ACHN (cell line): ENCODE results near the gene C10orf71.

Experiments
- DNase-seq: peaks from one replicate; pipeline ENCODE4 v3.0.0-alpha.2; 2015
- in situ Hi-C: cut with HindIII; loops from 2 replicates; pipeline ENCODE4 v1.10.0; 2017; ENCODE audit warnings: low sequenced_read_pairs, low pct_ligation_motif_present, low pct_unique_long_range_greater_than_20kb

Gene C10orf71

GRCh38 chr10:49298983-49299815, at the start of gene C10orf71:
Gene C10orf71, plus strand, starts transcription at chr10:49299170. Its CDS starts 23,376 bp downstream, at chr10:49322546.
- no peak for DNase-seq

GRCh38 chr10:49252313-49253034, 46.5 kb upstream of the C10orf71 start:
- in situ Hi-C loops, result no loop called here

More at GRCh38 chr10:49298983-49299815, at the start of gene C10orf71:
- in situ Hi-C loops, result no loop called here

GRCh38 chr10:49253340-49253906, 45.5 kb upstream of the C10orf71 start:
- in situ Hi-C loops, result no loop called here
- DNase-seq, result no peak

More at GRCh38 chr10:49252313-49253034, 46.5 kb upstream of the C10orf71 start:
- DNase-seq, result no peak

GRCh38 chr10:49254150-49254549, 44.8 kb upstream of the C10orf71 start:
- in situ Hi-C loops, result no loop called here
- no peak for DNase-seq

GRCh38 chr10:49254556-49255318, 44.2 kb upstream of the C10orf71 start:
- in situ Hi-C loops, result no loop called here
- no peak for DNase-seq

GRCh38 chr10:49255883-49256282, 43.1 kb upstream of the C10orf71 start:
- DNase-seq, result no peak

GRCh38 chr10:49257154-49257553, 41.8 kb upstream of the C10orf71 start:
- DNase-seq, result no peak
- in situ Hi-C loops, result no loop called here

More at GRCh38 chr10:49255883-49256282, 43.1 kb upstream of the C10orf71 start:
- in situ Hi-C loops, result no loop called here

- in situ Hi-C loops, result no loop called here
- no peak for DNase-seq
These were observed 41.2 kb upstream of the C10orf71 start for GRCh38 chr10:49257626-49258349.

- DNase-seq, result no peak
- in situ Hi-C loops, result no loop called here
These were observed 40.7 kb upstream of the C10orf71 start for GRCh38 chr10:49258350-49258683.

- in situ Hi-C loops, result no loop called here
- no peak for DNase-seq
These were observed 38.2 kb upstream of the C10orf71 start for GRCh38 chr10:49260644-49261296.

GRCh38 chr10:49263591-49263990, 35.4 kb upstream of the C10orf71 start:
- no peak for DNase-seq
- in situ Hi-C loops, result no loop called here

- in situ Hi-C loops, result no loop called here
- DNase-seq, result no peak
These were observed 34.7 kb upstream of the C10orf71 start for GRCh38 chr10:49264177-49264677.

GRCh38 chr10:49265885-49266284, 33.1 kb upstream of the C10orf71 start:
- no peak for DNase-seq
- in situ Hi-C loops, result no loop called here

- in situ Hi-C loops, result no loop called here
- no peak for DNase-seq
These were observed 30.8 kb upstream of the C10orf71 start for GRCh38 chr10:49268185-49268584.

- in situ Hi-C loops, result no loop called here
These were observed 29.4 kb upstream of the C10orf71 start for GRCh38 chr10:49269523-49269922.

GRCh38 chr10:49270565-49270964, 28.4 kb upstream of the C10orf71 start:
- no peak for DNase-seq
- in situ Hi-C loops, result no loop called here

More at GRCh38 chr10:49269523-49269922, 29.4 kb upstream of the C10orf71 start:
- no peak for DNase-seq

GRCh38 chr10:49271346-49271745, 27.6 kb upstream of the C10orf71 start:
- in situ Hi-C loops, result no loop called here
- no peak for DNase-seq
